Kidney (tissue), 14 donors: Measurements from ENCODE around the gene SLC39A11. TPM values are rescaled to one million over a fixed set of nuclear protein-coding genes. Genes with fewer than 3 reads are reported as not detected.

Experiments used
- DNase-seq, 5 donors: peaks; one replicate each; pipeline ENCODE4 v3.0.0-alpha.2; 2013 to 2020
- FAIRE-seq: peaks from 2 replicates; lab custom pipeline; 2012; peaks lifted over from hg19 to GRCh38; lab: Jason Lieb, UNC
- H3K27ac ChIP-seq, 2 donors: one replicate each; pipeline ENCODE4 v1.7.0; 2013; ENCODE audit warnings: low read depth in 2 of 2, low read length in 2 of 2, inconsistent platforms in 1 of 2
- H3K27me3 ChIP-seq: one replicate; pipeline ENCODE4 v1.7.1; 2013; ENCODE audit warnings: low read length, inconsistent platforms; ENCODE audit not compliant: control insufficient read depth, insufficient read depth
- H3K36me3 ChIP-seq, 3 donors: one replicate each; pipeline versions ENCODE4 v1.7.0 to v1.7.1; 2013; ENCODE audit warnings: low read length in 3 of 3, control low read depth in 1 of 3, inconsistent platforms in 1 of 3; ENCODE audit not compliant: insufficient read depth in 3 of 3, control insufficient read depth in 2 of 3
- H3K4me1 ChIP-seq, 3 donors: one replicate each; pipeline versions ENCODE4 v1.7.0 to v1.7.1; 2013; ENCODE audit warnings: low read length in 3 of 3, inconsistent platforms in 1 of 3, low read depth in 1 of 3; ENCODE audit not compliant: control insufficient read depth in 2 of 3, insufficient read depth in 2 of 3
- H3K4me3 ChIP-seq, 3 donors: one replicate each; pipeline versions ENCODE4 v1.7.0 to v1.8.1; 2013; ENCODE audit warnings: low read length in 3 of 3, control low read depth in 1 of 3, inconsistent platforms in 1 of 3
- H3K9ac ChIP-seq, 3 donors: one replicate each; pipeline versions ENCODE4 v1.7.0 to v1.7.1; 2013; ENCODE audit warnings: low read length in 3 of 3, control low read depth in 1 of 3, inconsistent platforms in 1 of 3
- H3K9me3 ChIP-seq, 3 donors: one replicate each; pipeline versions ENCODE4 v1.7.0 to v1.7.1; 2013; ENCODE audit warnings: low read length in 3 of 3, control low read depth in 1 of 3, inconsistent platforms in 1 of 3; ENCODE audit not compliant: control insufficient read depth in 2 of 3, insufficient read depth in 1 of 3
- intact Hi-C: fragments of 100-400 bp; cut with DNase I; formaldehyde crosslinking; loops from one replicate; pipeline ENCODE4 v1.11.1; 2022
- polyA plus RNA-seq: library from polyadenylated mRNA; stranded (reverse); fragments of 350-450 nt; fragmentation: Illumina TruSeq; extraction: RNeasy Lipid Tissue Mini Kit (QIAGEN cat#74804); gene quantifications from one replicate; pipeline ENCODE4 v1.2.3, GENCODE V29; 2014; ENCODE audit warnings: low read depth, low replicate concordance; ENCODE audit not compliant: insufficient read depth
- total RNA-seq: library from RNA; stranded (reverse); fragmentation: NEBNext Ultra II Directional; extraction: Animal tissue kit (Norgen Biotek cat#: 25700); gene quantifications from one replicate; pipeline ENCODE4 v1.2.1, GENCODE V29; 2021
- TF ChIP-seq, protein P1 (sequence below): IDR thresholded peaks from 3 replicates; pipeline ENCODE4 v1.5.1; 2012; ENCODE audit warnings: mild to moderate bottlenecking, moderate library complexity, borderline replicate concordance; ENCODE audit not compliant: insufficient read depth; ENCODE audit errors: extremely low read depth
- donor health status: control.
- donor health status: control.
- donor health status: control.
- donor health status: control.
- donor health status: control.
- donor health status: DM: yes; HTN: yes; CAD: no.
- donor health status: Normal renal cell carcinoma (clear cell type).

The SLC39A11 gene
- total and polyA plus RNA-seq, 2 donors from 2014 or later, result 19.7 to 37.2 TPM

DNA sequence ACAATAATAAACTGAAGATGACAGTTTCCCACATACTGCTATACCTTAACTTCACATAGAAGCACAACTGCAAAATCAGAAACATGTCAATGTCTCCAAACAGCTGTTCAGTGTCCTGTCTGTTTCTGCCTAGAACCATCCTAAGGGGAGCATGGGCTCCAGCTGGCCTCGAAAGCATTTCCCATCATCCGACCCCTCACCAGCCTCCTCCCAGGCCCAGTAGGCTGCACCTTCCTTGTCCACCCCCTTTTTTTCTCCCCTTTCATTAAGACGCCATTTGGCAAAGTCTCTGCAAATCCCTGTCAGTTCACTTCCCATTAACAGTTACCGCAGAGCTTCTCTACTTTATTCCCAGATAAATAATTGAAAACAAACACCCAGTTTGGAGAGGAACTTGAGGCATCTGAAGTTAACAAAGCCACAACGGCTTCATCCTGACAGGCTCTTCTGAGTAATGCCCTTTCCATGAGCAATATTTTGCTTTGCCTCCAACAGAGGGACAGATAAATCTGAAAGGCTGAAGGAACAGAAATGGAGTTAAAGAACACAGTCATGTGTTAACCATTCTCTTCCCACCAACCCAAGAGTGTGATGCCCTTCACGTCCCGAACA, 65.3 kb downstream of the SLC39A11 start:
- H3K4me1 ChIP-seq, result peaks cover 0 to 5% (median 3%) of the 10 kb centered on the region in 3 donors
- intact Hi-C loops, result no loop called here
- DNase-seq (peak in 1 of 5 donors; percentile 7), FAIRE-seq (no peak)
- H3K27ac ChIP-seq, result no peak overlapping the region
- H3K9ac ChIP-seq, result no peak overlapping the region
- no peak overlapping the region for H3K4me3 ChIP-seq
- H3K27me3 ChIP-seq, result no peaks in the 10 kb centered on the region
- H3K9me3 ChIP-seq, result no peaks in the 10 kb centered on the region
- TF ChIP-seq, protein P1, sequence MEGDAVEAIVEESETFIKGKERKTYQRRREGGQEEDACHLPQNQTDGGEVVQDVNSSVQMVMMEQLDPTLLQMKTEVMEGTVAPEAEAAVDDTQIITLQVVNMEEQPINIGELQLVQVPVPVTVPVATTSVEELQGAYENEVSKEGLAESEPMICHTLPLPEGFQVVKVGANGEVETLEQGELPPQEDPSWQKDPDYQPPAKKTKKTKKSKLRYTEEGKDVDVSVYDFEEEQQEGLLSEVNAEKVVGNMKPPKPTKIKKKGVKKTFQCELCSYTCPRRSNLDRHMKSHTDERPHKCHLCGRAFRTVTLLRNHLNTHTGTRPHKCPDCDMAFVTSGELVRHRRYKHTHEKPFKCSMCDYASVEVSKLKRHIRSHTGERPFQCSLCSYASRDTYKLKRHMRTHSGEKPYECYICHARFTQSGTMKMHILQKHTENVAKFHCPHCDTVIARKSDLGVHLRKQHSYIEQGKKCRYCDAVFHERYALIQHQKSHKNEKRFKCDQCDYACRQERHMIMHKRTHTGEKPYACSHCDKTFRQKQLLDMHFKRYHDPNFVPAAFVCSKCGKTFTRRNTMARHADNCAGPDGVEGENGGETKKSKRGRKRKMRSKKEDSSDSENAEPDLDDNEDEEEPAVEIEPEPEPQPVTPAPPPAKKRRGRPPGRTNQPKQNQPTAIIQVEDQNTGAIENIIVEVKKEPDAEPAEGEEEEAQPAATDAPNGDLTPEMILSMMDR, result no peak
- H3K36me3 ChIP-seq, result no peaks in the 10 kb centered on the region

DNA sequence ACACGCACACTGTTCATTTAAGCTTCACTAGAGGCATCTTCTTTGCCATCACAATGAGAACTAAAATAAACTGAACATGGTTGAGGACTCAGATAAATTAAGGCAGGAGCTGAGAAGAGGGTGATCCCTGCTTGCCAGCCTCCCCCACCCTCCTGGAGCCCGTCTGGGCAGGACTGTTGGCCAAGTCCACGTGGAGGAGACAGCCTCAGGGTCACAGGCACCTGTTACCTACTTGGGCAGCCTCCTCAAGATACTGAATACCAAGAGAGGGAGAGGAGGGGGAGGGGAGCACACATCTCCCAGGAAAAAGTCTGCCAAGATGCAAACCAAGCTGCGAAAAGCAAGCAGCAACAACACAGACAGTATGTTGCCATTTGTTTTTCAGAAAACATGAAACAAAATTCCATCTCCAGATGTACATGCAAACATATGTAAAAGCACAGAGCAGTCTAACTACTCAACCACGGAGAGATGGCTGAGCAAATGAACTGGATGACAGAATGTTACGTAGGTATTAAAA, 67.4 kb downstream of the SLC39A11 start:
- no peak for FAIRE-seq
- no peak overlapping the region for H3K9ac ChIP-seq
- H3K27ac ChIP-seq, result no peak overlapping the region
- H3K27me3 ChIP-seq, result no peaks in the 10 kb centered on the region
- H3K4me3 ChIP-seq, result no peak overlapping the region
- intact Hi-C loops, result no loop called here
- H3K36me3 ChIP-seq, result no peaks in the 10 kb centered on the region
- TF ChIP-seq, protein P1, result no peak
- peaks cover 0 to 3% (median 0%) of the 10 kb centered on the region in 3 donors for H3K4me1 ChIP-seq
- DNase-seq, result no peak
- H3K9me3 ChIP-seq, result peaks cover 0 to 2% (median 0%) of the 10 kb centered on the region in 3 donors

DNA sequence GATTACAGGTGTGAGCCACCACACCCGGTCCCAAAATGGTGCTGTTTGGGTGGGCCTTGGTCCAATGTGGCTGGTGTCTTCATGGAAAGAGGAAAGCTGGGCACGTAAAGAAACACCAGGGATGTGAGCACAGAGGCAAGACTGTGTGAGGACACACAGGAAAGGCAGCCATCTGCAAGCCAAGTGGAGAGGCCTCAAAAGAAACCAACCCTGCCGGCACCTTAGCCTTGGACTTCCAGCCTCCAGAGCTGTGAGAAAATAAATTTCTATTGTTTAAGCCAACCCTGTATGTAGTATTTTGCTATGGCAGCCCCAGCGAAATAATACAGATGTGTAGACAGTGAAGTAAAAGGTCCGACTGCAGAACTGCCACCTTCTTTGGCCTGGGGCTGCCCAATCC, 68.7 kb downstream of the SLC39A11 start:
- no peak overlapping the region for H3K27ac ChIP-seq
- no peak overlapping the region for H3K4me3 ChIP-seq
- H3K36me3 ChIP-seq, result no peaks in the 10 kb centered on the region
- H3K27me3 ChIP-seq, result no peaks in the 10 kb centered on the region
- H3K4me1 ChIP-seq, result peaks cover 0 to 3% (median 0%) of the 10 kb centered on the region in 3 donors
- H3K9ac ChIP-seq, result no peak overlapping the region
- intact Hi-C loops, result no loop called here
- TF ChIP-seq, protein P1, result no peak
- no peak for DNase-seq
- no peak for FAIRE-seq
- H3K9me3 ChIP-seq, result peaks cover 0 to 3% (median 0%) of the 10 kb centered on the region in 3 donors
